Effector memory CD8-positive, alpha-beta T cell (primary cell): Measurements from ENCODE around the gene RBM19.

ENCODE experiments used
- ATAC-seq: fragments of 150-1000 bp; cut with Tn5 transposase; replicated peaks from 2 replicates; pipeline ENCODE4 v1.10.0; 2021; ENCODE audit warnings: mild to moderate bottlenecking, moderate library complexity
- DNase-seq, 3 experiments: peaks; one replicate each; pipeline ENCODE4 v3.0.0; 2021
- H3K27ac Mint-ChIP-seq, 2 donors: one replicate each; pipeline ENCODE4 v1.8.0; 2022; ENCODE audit warnings: mild to moderate bottlenecking in 2 of 2, mixed read lengths in 2 of 2, moderate library complexity in 2 of 2
- H3K27me3 Mint-ChIP-seq, 2 donors: one replicate each; pipeline ENCODE4 v1.8.0; 2022; ENCODE audit warnings: mixed read lengths in 2 of 2
- H3K36me3 Mint-ChIP-seq: one replicate; pipeline ENCODE4 v1.8.0; 2022; ENCODE audit warnings: mild to moderate bottlenecking, moderate library complexity, mixed read lengths; ENCODE audit not compliant: insufficient read depth
- H3K4me1 Mint-ChIP-seq, 2 donors: one replicate each; pipeline ENCODE4 v1.8.0; 2022; ENCODE audit warnings: low read depth in 2 of 2, mixed read lengths in 2 of 2
- H3K4me3 Mint-ChIP-seq, 2 donors: one replicate each; pipeline ENCODE4 v1.8.0; 2022; ENCODE audit warnings: mild to moderate bottlenecking in 2 of 2, mixed read lengths in 2 of 2, moderate library complexity in 2 of 2
- H3K9me3 Mint-ChIP-seq, 2 donors: one replicate each; pipeline ENCODE4 v1.8.0; 2022; ENCODE audit warnings: mixed read lengths in 2 of 2

Gene RBM19

DNA sequence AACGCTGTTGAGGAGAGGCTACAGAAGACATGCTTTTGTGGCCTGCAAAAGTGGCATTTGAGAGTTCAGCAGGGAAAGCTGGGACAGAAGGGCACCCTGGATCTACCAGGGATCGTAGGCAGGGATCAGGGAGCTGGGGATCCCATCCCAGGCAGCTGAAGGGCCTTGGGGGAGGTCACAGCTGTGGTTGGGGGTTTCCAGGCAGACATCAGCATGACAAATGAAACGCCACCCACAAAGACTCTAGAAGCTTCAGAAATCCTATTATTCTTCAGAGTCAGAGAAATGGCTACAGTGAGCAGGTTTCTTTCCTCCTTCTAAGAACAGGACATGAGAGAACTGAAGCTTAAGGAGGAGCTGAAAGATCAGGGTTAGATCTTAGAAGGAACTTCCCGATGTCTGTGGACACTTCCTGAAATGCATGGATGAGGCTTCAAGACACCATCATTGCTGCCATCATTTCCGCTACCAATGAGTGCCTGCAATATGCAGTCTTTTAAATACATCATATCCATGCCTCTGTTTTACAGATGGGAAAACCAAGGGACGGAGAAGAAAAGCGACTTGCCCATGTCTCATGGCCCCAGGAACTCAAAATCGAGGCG is 104.3 kb downstream of the RBM19 start:
- no peak for ATAC-seq
- Mint-ChIP-seq H3K4me1 (peaks cover 29 to 41% of the 10 kb centered on the region in 2 donors), H3K4me3 (peak overlapping the region; percentile 49 to 62), H3K27ac (peak overlapping the region in 1 of 2 donors; percentile 85), H3K9me3 (no peaks in the 10 kb centered on the region), H3K27me3 (no peaks in the 10 kb centered on the region), H3K36me3 (peaks cover 6% of the 10 kb centered on the region)
- no peak for DNase-seq

DNA sequence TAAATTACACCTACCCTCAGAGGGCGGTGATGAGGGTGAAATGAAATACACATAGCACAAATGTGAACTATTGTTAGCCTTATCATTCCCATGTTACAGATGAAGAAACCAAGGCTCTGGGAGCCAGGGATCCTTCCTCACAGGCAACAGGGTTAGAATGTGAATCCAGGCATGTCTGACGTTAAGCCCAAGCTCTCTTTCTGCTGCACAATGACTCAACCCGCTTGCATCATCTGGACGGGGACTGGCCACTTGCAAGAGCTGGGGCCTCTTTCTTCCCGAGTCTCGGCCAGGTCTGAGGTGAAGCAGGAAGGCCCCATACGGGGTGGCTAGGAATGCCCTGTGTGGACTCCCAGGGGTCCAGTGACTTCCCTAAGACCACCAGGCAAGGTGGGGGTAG is 105.2 kb downstream of the RBM19 start:
- ATAC-seq (no peak), DNase-seq (no peak)
- no peaks in the 10 kb centered on the region for H3K27me3 Mint-ChIP-seq
- H3K27ac Mint-ChIP-seq, result no peak overlapping the region
- H3K9me3 Mint-ChIP-seq, result no peaks in the 10 kb centered on the region
- peaks cover 6% of the 10 kb centered on the region for H3K36me3 Mint-ChIP-seq
- H3K4me3 Mint-ChIP-seq, result no peak overlapping the region
- peaks cover 29 to 41% of the 10 kb centered on the region in 2 donors for H3K4me1 Mint-ChIP-seq

- peaks cover 28 to 39% of the 10 kb centered on the region in 2 donors for H3K4me1 Mint-ChIP-seq
- no peak overlapping the region for H3K27ac Mint-ChIP-seq
- H3K27me3 Mint-ChIP-seq, result no peaks in the 10 kb centered on the region
- DNase-seq (no peak), ATAC-seq (no peak)
- H3K4me3 Mint-ChIP-seq, result no peak overlapping the region
- H3K36me3 Mint-ChIP-seq, result peaks cover 6% of the 10 kb centered on the region
- H3K9me3 Mint-ChIP-seq, result no peaks in the 10 kb centered on the region
Measured at GRCh38 chr12:113860059-113860820, 105.9 kb downstream of the RBM19 start.

- DNase-seq (no peak), ATAC-seq (no peak)
- no peak overlapping the region for H3K4me3 Mint-ChIP-seq
- H3K4me1 Mint-ChIP-seq, result peaks cover 19 to 26% of the 10 kb centered on the region in 2 donors
- peaks cover 6% of the 10 kb centered on the region for H3K36me3 Mint-ChIP-seq
- H3K27ac Mint-ChIP-seq, result no peak overlapping the region
- H3K27me3 Mint-ChIP-seq, result no peaks in the 10 kb centered on the region
- H3K9me3 Mint-ChIP-seq, result no peaks in the 10 kb centered on the region
Measured at GRCh38 chr12:113858841-113859386, 107.2 kb downstream of the RBM19 start.

GRCh38 chr12:113857371-113857770 is 108.8 kb downstream of the RBM19 start:
- no peaks in the 10 kb centered on the region for H3K9me3 Mint-ChIP-seq
- peaks cover 6 to 10% of the 10 kb centered on the region in 2 donors for H3K4me1 Mint-ChIP-seq
- peaks cover 6% of the 10 kb centered on the region for H3K36me3 Mint-ChIP-seq
- H3K4me3 Mint-ChIP-seq, result no peak overlapping the region
- no peak overlapping the region for H3K27ac Mint-ChIP-seq
- no peak for ATAC-seq
- no peaks in the 10 kb centered on the region for H3K27me3 Mint-ChIP-seq
- no peak for DNase-seq

- Mint-ChIP-seq H3K27ac (peak overlapping the region in 1 of 2 donors; percentile 54), H3K27me3 (no peaks in the 10 kb centered on the region), H3K4me1 (peaks cover 0 to 3% of the 10 kb centered on the region in 2 donors), H3K9me3 (no peaks in the 10 kb centered on the region), H3K36me3 (peaks cover 6% of the 10 kb centered on the region), H3K4me3 (no peak overlapping the region)
- no peak for DNase-seq
- no peak for ATAC-seq
Measured at GRCh38 chr12:113855998-113856397, 110.1 kb downstream of the RBM19 start.

GRCh38 chr12:113854385-113855142 is 111.6 kb downstream of the RBM19 start:
- H3K4me3 Mint-ChIP-seq, result no peak overlapping the region
- peaks cover 6% of the 10 kb centered on the region for H3K36me3 Mint-ChIP-seq
- H3K4me1 Mint-ChIP-seq, result peaks cover 0 to 4% of the 10 kb centered on the region in 2 donors

GRCh38 chr12:113853491-113853890 is 112.6 kb downstream of the RBM19 start:
- no peaks in the 10 kb centered on the region for H3K27me3 Mint-ChIP-seq
- H3K4me1 Mint-ChIP-seq, result peaks cover 3 to 6% of the 10 kb centered on the region in 2 donors
- ATAC-seq (no peak), DNase-seq (no peak)
- peaks cover 9% of the 10 kb centered on the region for H3K36me3 Mint-ChIP-seq
- no peaks in the 10 kb centered on the region for H3K9me3 Mint-ChIP-seq
- H3K4me3 Mint-ChIP-seq, result no peak overlapping the region
- no peak overlapping the region for H3K27ac Mint-ChIP-seq

More at GRCh38 chr12:113854385-113855142, 111.6 kb downstream of the RBM19 start:
- Mint-ChIP-seq H3K27me3 (no peaks in the 10 kb centered on the region), H3K9me3 (no peaks in the 10 kb centered on the region), H3K27ac (no peak overlapping the region)
- ATAC-seq (no peak), DNase-seq (no peak)

DNA sequence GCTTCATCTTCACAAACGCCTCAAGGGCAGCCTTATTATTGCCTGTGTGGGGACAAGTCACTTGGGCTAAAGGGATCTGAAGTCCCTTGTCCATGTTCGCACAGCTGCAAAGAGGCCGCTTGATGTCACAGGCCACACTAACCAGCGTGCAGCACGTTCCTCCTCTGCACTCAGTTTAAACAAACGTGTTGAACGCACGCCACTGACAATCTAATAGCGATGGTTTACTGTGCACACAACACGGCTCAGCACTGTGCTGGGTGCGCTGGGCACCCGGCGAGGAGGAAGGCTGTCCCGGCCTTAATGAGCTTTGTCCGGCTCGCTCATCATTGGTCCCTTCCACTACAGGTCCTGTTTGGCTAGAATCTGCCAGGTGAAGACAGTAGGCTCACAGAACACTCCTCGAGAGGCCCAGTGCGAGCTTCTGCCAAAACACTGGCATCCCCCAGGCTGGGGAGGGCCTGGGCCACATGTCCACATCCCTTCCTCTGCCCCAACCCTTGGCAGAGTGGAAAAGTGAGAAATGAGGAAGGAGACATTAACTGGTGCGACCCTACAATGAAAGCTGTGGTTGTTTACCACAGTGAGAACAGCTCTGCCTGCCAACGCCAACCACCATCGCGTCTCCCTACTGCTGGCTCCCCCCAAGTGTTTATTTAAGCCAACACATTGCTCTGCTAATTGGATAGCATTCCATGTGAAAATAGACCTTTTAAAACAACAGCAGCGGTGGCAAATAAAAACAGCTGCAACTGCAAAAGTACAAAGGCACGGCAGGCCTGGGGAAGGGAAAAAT is 113.2 kb downstream of the RBM19 start:
- ATAC-seq (no peak), DNase-seq (no peak)
- Mint-ChIP-seq H3K27me3 (no peaks in the 10 kb centered on the region), H3K27ac (no peak overlapping the region), H3K36me3 (peaks cover 6% of the 10 kb centered on the region), H3K9me3 (no peaks in the 10 kb centered on the region), H3K4me1 (peaks cover 3 to 6% of the 10 kb centered on the region in 2 donors), H3K4me3 (no peak overlapping the region)

- DNase-seq (no peak), ATAC-seq (no peak)
- Mint-ChIP-seq H3K4me1 (peaks cover 3 to 6% of the 10 kb centered on the region in 2 donors), H3K4me3 (no peak overlapping the region), H3K9me3 (no peaks in the 10 kb centered on the region), H3K27me3 (no peaks in the 10 kb centered on the region), H3K36me3 (peaks cover 3% of the 10 kb centered on the region), H3K27ac (no peak overlapping the region)
Measured at GRCh38 chr12:113852264-113852663, 113.9 kb downstream of the RBM19 start.

DNA sequence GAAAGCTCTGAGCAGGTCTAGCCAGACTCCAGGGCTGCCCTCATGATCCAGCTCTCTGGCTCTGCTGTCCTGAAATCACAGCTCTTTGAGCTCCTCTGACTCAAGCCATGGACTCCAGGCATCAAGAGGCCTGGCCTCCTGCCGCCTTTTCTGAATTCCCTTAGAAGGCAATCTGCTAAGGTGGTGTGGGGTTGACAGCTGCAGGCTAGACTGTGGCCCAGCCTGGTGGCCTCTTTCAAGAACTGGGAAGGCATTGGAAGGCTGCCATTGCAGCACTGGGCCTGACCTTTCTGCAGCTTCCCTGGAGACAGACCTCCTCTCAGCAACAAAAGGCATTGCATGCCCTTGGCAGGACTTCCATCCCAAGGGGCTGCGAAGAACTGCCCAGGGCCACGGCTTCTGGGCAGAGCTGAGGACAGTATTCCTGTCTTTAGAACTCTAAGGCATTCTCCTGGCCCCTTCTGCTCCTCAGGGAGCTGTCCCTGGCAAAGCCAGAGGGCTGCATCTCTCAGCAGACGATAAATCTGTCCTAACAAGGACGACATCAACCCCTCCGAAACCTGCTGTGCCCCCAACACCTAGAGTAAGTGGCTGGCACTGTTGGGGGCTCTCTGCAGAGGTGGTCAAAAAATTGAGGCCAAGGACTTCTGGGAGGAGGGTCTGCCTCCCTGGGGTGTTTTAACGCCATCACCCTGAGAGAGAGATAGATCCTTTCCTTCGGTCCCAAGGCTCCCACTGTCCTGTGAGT is 115.6 kb downstream of the RBM19 start:
- Mint-ChIP-seq H3K36me3 (peaks cover 5% of the 10 kb centered on the region), H3K27me3 (no peaks in the 10 kb centered on the region)

DNA sequence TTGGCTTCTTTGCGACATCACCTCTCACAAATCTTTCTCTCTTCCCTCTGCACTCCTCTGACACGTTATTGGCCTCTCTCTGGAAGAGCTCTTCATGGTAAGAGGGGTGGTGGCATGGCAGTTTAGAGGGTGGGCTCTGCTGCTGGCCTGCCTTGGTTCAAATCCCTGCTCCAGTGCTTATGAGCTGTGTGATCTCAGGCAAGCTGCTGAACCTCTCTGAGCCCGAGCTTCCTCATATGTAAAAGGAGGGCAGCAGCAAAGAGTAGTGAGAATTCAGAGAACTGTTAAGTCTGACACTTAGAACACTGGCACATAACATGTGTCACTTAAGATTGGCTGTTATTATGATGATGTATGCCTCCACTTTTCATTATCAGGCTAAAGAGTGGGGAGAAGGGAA is 118.3 kb downstream of the RBM19 start:
- Mint-ChIP-seq H3K36me3 (peaks cover 9% of the 10 kb centered on the region), H3K27me3 (no peaks in the 10 kb centered on the region), H3K4me1 (peaks cover 3 to 4% of the 10 kb centered on the region in 2 donors), H3K4me3 (no peak overlapping the region), H3K27ac (peak overlapping the region; percentile 56 to 59), H3K9me3 (no peaks in the 10 kb centered on the region)
- no peak for DNase-seq
- no peak for ATAC-seq

More for the DNA sequence above, 115.6 kb downstream of the RBM19 start:
- Mint-ChIP-seq H3K4me1 (peaks cover 3 to 4% of the 10 kb centered on the region in 2 donors), H3K4me3 (no peak overlapping the region), H3K9me3 (no peaks in the 10 kb centered on the region), H3K27ac (peak overlapping the region; percentile 22 to 65)
- ATAC-seq (no peak), DNase-seq (no peak)
